Activated gamma-delta T cell (primary cell): Measurements from ENCODE around the gene POU3F1.

ENCODE experiments used
- DNase-seq: peaks from one replicate; lab custom pipeline; 2025; lab: John Stamatoyannopoulos, UW

The POU3F1 gene

DNA sequence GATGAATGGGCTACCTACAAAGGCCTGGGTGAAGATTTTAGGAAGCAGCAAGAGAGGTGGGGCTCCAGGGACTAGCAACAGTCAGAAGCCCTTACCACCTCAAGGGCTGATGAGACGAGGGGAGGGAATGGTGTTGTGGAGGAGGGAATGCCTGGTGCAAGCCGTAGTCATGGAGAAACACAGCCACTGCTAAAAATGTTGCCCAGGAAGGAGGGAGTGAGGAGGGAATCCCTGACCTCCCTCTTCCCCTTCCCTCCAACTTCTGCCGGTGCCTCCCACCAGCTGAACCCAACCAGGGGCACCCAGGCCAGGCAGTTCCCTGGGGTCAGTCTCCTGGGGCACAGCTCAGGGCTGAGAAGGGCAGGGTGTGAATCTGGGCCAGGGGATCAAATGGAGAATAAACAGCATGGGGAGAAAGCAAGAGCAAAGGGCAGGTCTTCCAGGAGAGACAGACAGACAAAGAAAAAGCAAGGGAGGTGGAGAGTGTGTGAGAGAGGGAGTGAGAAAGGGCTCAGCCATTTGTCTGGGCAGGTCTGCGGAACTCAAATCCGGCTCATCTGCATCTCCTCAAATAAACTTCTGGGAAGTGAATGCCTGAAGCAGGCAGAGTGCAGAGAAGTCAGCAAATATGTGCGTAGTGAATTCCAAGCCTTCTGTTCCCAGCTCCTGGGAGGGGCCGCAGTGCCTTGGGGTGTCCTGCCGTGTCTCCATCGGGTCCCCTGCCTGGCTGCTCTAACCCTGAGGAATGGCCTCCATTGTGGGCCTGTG, 27.1 kb upstream of the POU3F1 start:
- no peak for DNase-seq

DNA sequence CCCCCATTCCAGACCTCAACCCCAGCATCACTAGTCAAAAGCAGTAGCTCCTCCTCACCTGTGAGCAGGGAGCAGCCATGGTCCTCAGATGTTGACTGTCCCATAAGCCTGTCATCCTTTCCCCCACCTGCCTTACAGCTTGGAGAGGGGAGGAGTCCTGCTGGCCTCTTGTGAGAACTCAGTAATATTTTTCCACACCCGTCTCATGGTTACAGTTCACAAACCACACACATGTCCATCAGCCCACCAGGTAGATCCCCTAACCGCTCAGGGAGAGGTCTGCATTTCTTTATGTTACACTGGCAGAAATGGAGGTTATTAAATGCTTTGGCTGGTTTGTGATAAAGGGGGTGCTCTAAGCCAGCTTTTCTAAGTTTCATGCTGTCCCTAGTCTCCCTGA, 26.3 kb upstream of the POU3F1 start:
- no peak for DNase-seq

DNA sequence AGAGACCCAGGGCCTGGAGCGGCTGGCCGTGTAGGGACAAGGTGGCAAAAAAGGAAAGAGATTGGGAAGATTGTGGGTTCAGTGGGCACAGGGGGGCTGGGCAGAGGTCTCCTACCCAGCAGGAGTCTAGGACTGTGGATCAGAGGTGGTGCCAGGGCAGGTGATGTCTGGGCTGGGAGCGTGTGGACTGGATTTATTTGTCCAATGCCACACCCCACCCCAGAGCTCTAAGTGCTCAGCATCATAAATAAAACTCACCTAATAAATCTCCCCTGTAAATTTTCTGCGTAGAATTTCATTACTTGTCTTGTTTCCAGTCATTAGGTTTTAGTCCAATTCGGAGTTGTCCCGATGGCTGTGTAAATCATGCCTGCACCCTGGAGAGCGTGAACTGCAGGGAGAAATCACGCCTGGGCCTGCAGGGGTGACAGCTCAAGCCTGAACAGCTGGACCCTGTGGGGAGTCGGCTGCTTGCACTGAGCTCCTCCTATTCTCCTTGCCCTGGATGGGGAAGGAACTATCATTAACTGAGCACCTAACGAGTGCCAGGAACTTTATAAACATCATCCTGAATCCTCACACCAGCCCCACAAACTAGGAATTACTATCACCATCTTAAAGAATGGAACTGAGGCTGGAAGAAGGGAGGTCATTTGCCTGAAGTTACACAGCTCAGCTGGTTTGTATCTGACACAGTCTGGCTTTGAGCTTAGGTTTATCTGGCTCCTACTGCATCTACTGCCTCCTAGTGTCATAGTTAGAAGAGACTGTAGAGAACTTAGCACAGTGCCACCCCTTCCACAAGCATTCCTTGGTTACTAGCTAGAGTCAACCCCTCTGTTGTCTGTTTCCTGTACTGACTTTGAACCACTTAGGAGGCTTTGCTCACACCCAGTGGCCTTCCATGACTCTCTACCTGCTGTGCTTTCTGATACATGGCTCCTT, 25.0 kb upstream of the POU3F1 start:
- DNase-seq: no peak

DNA sequence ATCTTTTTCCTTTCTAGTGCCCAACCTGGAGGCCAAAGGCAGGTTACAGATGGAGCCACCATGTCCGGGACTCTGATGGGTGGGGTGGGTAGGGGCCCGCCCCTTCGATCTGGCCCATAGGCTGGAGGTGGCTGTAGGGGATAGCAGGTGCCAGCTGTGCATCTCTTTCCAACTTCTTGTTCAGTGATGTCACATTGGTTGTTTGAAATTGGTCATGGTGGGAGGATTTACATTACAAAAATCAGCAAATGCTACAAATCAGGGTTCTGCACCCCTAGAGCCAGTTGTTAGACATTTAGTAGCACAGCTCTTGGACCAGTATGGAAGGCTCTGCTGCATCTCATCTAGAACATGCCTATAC, 22.4 kb upstream of the POU3F1 start:
- DNase-seq: no peak

DNA sequence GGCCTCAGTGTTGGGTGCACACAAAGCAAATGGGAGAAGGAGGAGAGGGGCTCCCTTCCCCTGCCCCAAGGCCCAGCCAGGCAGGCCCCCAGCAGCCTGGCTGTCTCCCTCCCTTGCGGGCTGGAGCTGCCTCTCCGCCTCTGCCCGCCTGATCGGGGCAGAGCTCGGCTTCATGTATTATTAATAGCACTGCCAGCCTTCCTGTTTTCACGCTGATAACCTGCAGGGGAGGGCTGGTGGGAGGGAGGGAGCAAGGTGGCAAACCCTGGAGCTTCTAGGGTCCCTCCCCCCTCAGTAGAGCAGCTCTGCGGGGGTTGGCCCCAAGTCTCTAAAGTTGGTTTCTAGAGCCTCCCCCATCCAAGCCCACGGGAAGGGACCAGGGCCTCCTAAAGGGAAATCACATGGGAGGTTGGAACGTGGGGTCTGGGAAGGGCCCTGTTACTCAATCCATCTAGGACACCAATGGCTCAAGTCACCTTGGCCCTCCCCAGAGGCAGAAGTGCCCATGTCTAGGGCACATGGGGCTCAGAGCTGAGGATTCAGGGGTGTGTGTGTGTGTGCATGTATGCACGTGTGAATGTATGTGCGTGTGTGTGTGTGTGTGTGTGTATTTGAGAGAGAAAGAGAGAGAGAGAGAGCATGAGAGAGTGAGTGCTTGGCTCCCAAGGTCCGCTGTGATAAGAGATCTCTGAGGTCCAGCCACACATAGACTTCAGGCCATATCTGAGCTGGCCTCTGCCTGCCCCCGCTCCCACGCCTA, 21.8 kb upstream of the POU3F1 start:
- no peak for DNase-seq

DNA sequence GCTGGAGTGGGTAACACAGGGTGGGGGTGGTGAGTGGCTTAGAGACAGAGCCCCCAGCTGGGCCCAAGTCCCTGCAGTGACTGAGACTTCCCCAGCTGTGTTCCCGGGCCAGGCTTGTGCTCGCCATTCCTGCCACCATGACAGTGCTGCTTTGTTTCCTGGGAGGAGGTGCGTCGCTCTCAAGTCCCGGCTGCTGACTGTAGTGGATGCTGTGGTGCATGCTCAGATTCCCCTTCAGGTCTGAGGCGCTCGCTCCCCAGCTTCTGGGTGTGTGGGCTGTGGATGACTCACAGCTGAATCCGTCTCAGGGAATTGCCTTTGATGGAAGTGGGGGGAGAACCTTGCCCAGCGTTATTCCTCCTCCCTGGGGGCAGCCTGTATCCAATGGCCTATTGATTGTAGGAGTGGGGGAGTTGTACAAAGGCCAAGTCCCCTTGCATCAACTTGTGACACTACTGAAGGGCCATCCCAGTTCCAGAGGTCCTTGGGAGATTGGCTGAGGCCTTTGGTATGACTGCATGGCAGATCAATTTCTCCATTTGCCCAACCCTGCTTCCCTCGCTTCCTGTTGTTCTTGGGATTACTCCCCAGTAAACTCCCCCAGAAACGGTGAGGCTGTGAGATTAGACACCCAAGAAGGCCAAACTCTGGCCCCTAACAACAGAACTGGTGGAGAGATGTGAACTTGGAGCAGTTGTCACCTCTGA, 17.8 kb upstream of the POU3F1 start:
- no peak for DNase-seq

DNA sequence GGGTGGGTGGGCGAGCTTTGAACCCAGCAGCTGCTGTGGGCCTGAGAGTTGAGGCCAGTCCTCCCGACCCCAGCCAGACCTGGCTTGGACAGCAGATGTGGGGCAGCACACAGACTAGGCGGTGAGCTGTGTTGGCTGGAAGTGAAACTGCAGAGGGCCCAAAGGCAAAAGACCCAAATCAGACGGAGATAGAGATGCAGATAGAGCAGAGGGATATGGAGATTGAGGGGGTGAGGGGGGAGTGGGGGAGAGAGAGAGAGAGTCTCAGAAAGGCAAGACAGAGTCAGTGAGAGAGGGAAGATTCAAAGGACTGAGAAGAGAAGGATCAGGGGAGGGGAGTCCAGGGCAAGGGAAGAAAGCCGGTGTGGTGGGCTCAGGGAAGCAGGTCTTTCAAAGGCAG, 17.0 kb upstream of the POU3F1 start:
- no peak for DNase-seq

DNA sequence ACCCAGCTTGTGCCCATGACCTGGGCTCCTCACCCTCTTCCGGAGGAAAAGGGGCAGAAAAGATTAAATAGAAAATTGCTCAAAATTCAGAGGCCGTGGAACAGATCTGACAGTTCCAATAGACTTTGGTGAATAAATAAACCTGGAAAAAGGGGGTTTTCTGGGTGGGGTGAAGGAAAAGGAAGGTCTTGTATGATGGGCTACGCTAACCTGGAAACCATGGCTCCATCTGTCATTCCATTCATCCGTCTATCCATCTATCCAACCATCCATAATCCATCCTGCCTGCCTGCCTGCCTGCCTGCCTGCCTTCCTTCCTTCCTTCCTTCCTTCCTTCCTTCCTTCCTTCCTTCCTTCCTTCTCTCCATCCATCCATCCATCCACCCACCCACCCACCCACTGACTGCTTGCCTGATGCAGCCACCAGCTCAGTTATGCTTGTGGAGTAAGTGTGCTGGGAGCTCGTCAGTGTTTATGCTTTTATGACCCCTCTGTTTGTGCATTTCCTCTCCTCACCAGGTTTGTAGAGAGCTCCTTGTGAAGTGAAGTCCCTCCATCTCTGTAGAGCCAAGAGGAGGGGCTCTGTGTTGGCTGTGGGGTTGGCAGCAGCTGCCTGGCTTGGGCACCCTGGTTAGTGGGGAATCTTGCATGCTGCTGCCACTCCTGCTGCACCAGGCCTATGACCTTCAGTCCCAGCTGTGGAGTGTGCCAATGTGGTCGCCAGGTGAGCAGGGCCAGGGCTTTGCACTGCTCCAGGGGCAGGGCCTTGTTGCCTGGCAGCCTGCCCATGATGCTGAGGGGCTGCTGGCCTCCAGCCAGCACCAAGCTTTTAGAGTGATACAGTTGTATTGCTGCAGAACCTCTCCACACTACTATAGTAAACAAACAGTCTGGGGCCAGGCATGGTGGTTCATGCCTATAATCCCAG, 16.0 kb upstream of the POU3F1 start:
- no peak for DNase-seq

DNA sequence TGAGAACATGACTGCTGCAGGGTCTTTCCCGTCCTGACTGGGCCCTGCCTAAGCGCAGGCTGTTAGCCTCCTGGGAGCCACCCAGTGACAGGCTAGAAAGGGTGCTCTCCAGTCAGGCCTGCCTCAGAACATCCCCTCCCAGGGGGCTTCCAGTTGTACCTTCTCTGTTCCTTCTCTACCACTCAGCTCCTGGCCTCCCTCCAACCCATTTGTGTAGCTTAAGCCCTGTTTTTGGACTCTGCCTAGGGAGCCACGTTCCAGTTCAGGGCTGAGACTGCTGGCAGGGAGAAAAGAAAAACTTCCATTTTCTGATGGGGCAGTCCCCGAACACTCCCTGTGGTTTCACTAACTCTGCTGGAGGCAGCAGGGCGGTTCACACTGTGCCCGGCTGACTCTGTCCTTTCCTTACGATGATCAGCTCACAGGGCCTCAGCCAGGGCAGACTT, 15.3 kb upstream of the POU3F1 start:
- no peak for DNase-seq

DNA sequence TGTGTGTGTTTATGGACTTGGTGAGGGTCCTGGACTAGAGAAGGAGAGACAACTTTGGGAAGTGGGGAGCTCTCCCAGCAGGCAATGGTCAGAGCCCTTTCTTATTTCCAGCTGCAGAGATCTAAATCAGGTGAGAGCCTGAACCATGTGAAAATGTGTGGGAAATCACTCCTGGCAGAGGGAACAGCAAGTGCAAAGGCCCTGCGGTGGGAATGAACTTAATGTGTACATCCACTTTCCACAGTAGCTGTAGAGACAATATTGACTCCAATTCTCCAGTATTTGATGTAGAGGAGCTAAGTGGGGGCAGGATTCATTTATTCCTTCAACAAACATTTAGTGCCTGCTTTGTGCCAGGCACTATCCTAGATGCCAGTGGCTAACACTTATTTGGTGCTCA, 14.7 kb upstream of the POU3F1 start:
- no peak for DNase-seq

DNA sequence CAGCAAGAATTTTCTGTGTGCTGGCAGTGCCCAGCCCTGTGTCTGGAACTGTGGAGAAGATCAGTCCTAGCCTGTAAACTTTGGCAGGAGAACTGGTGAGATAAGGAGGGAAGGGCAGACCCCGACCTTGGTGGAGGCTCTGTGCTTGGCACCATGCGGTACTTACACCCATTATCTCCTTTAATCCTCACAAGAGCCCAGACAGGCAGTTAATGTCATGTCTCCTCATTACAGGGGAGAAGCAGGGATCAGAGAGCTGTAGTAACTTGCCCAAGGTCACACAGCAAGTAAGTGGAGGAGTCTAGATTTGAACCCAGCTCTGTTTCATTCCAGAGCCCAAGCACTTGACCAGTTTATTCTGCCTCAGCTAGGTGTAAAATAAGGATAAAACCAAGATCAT, 13.9 kb upstream of the POU3F1 start:
- DNase-seq: no peak

DNA sequence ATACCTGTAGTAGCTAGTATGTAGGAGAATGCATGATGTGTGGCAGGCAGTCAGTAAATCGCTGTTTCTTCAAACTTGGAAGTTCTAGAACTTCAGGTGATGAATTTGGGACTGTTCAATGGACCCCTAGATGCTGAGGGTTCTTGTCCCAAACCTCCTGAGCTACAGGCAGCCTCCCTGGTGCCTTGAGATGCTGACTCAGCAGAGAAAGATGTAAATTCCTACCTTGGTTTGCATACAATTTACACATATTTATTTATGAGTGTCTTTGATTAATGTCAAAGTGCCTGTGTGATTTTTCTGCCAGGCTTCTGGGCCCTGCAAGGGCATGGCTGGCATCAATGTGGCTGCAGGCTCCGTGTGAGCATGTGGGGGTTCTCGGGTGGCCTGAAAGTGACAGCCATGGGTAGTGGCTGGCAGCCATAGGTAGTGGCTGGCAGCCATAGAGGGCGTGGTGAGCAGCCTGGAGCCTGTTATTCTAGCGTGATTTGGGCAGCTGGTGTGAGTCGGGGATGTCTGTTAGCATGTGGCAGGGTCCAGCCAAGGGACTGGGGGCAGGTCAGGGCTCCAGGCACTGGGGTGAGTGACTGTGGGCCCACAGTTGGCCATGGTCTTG, 13.2 kb upstream of the POU3F1 start:
- no peak for DNase-seq

DNA sequence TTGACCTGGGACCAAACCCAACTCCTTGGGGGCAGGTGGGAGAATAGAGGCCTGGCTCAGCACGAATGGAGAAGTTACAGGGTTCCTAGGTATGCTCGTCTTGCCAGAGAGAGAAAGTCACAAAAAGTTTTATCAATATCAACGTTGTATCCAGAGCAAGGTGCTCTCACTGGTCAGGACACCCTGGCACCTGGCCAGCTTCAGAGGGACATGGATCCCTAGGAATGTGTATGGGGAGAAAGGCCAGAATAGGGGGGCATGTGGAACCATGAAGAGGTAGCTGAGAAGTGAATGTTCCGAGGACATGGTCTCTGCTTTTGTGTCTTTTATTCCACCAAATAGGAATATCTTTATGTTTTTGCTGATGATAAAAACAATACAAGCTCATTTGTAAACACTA, 9.4 kb upstream of the POU3F1 start:
- no peak for DNase-seq

DNA sequence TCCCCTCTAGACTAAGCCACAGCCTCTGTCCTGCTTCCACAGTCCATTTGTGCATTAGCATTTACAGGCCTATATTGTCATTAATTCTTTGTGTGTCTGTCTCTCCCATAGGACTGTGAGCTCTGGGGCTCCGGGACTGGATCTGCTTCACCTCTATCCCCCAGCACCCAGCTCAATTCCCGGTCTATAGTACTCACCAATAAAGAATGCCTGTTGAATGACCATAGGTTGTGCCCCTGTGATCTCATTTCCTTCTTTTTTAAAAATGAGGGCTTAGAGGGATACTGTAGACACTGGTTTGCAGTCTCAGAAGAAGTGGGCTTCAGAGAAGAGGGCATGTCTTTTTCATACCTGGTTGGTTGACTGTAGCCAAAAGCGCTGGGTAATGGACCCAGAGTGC, 8.8 kb upstream of the POU3F1 start:
- DNase-seq: no peak

DNA sequence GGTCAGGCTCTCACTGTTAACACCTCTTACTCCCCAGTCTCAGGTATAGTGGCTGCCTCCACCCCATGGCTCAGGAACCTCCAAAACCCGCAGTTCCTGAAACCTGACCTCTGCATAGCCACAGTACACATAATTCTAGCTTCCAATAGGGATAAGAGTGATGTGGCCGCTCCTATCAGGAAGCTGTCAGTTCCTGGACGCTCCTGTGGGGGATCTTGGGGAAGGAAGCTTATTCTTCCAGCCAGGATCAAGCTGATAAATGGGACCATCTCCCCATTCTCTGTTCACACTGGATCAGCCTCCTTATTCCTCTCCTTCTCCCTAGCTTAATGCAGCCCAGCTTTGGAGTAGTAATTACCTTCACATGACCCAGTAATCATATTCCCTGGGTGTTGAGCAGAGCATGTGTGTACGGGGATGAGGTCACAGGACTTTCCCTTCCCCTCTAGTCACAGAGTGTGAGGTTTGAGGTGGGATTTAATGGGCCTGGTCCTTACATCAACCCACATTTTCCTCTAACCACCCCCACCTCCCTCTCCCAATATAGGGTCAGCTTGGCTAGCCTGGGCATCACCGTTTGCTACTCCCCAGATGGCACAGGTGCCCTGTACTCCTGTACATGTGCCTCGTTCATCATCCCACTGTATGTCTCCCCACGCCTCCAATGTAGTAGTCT, 7.0 kb upstream of the POU3F1 start:
- DNase-seq: no peak

DNA sequence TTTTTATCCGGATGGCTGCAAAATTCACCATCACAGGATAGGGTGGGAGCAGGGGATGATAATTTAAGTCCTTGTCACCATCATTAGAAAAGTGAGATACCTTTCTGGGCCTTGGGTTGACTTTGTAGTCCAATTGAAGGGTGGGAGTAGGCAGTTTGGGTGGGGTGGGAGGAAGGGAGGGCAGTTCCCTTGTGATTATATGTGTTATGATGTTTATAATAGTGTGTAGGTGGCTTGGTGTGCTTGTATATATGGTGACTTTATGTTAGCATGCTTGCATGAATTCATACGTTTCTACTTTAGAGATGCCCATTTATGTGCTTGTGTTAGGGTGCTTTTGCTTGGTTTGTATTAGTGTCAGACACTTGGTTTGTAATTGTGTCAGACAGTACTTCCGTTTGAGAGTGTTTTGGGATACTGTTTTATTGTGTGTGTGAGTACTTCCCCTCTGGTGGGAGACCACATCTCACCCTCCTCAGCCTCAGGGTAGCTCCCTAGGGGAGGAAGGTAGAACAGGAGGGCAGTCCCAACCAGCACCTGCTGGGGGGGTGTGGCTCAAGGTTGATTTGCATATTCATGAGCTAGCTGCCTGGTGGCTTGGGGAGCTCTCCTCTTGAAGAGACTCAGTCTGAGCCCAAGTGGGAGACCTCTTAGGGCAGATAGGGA, 6.3 kb upstream of the POU3F1 start:
- DNase-seq: no peak

DNA sequence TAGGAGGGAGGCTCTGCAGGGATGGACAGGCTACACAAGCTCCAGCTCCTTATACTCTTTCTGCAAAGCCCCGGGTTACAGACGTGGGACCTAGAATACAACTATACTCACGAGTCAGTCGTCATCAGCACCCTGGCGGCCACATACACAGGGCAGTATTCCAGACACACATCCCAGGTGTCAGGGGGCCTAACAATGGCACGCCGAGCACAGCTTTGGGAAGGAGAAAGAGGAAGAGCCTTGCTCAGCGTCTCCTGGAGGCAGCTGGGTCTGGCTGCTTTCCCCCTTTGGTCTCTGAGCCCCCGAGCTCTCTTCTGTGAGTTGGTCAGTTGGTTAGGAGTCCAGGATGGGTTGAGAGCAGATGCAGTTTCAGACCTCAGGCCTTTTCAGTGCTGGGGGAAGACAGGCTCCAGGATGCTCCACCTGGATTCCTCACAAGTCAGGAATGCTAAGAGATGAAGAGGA, 4.5 kb upstream of the POU3F1 start:
- no peak for DNase-seq

DNA sequence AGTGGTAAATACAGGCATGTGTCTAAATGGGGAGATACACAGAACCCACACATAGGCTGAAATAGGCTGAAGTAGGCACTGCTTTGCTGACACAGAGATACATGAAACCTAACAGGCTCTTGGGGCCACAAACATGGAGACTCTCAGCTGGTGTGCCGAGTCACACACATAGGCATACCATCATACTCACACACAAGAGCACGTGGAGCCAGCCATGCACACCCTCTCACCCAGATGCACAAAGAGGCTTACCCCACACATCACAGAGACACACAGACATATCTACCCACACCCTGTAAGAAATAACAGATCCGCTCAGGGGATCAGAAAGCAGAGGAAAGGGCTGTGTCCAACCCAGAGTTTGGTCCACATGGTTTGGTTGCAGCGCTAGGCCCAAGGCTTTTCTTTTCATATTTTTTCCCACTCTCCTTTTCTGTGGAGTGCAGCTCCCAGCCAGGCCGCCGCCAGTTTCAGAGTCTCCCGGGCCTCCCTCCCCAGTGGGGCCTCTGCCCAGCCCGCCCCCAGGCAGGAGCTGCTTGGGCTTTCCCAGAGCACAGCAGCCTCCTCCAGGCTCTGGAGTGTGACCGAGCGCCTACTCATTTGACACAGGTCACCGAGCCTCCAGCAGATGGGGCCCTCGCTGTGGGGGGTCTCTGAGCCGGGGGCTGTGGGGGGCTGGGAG, 3.9 kb upstream of the POU3F1 start:
- no peak for DNase-seq
